ENCODE data around the gene TRAF3IP1. TPM values are rescaled to one million over a fixed set of nuclear protein-coding genes. Genes with fewer than 3 reads are reported as not detected.
A peak's percentile ranks its signal among the peaks of the same experiment; 100 is the strongest.

The TRAF3IP1 gene
- total and polyA plus RNA-seq, 2 of the 13 experiments (the other 11 are each of a cell fraction or from before 2014, with no cell fraction given): 4.1 to 12.9 TPM

GRCh38 chr2:238286551-238286950 is 33.8 kb upstream of the TRAF3IP1 start:
- ATAC-seq: no peak
- Histone ChIP-seq H3K9ac (ENCODE audit: insufficient read depth, low read depth, low read length) (peak overlapping the region; percentile 99), H3K4me3 (replicated peaks in 1 of 3; ENCODE audit: insufficient read depth in 1 of 3, low read depth in 2 of 3, low read length in 3 of 3) (peak overlapping the region; percentile 75 to 99 (median 87)), H3K36me3 (replicated peaks in 1 of 2; ENCODE audit: control insufficient read depth in 1 of 2, insufficient read depth in 2 of 2, low read length in 2 of 2) (peaks cover 4 to 6% of the 10 kb centered on the region in 2 experiments; a peak in 1 of 5 replicates), H2AFZ (ENCODE audit: low read length) (no peak overlapping the region), H3K4me1 (ENCODE audit: insufficient read depth, low read length) (peaks cover 67% of the 10 kb centered on the region), H3K79me2 (ENCODE audit: insufficient read depth, low read length) (peaks cover 66% of the 10 kb centered on the region), H4K20me1 (ENCODE audit: insufficient read depth, low read length) (peaks cover 4% of the 10 kb centered on the region; the same call in 1 of the 2 replicates), H3K9me3 (ENCODE audit: low read length) (no peaks in the 10 kb centered on the region), H3K4me2 (ENCODE audit: low read depth, low read length) (peak overlapping the region; percentile 96), H3K27ac (ENCODE audit: extremely low read length, insufficient read depth, low read length) (peak overlapping the region; percentile 99), H3K27me3 (ENCODE audit: control insufficient read depth in 1 of 2, insufficient read depth in 2 of 2, low read length in 2 of 2) (no peaks in the 10 kb centered on the region; a peak in 1 of 5 replicates)
- ChIA-PET CTCF (ENCODE audit: low intra/inter-chr PET ratio, low total read pairs) (interaction anchor here (1.2 kb wide), 2 partner anchors 18 to 30 kb away, joined by 4 to 5 read pairs; no protein-coding TSS in a partner anchor), POLR2A (interaction anchor here (0.7 to 7.3 kb wide), 8 partner anchors 8 to 47 kb away, joined by 3 to 44 read pairs (median 5); no protein-coding TSS in a partner anchor)
- intact Hi-C loops (cut with micrococcal nuclease; ENCODE audit: unreplicated experiment): loop anchor here (5.0 kb wide), 2 partner anchors 36 to 224 kb away; partner anchors contain the start of genes SCLY and TRAF3IP1
- BruUV-seq (replicated peaks): TSS peak; percentile 55
- in situ Hi-C loops (cut with HindIII; ENCODE audit: extremely low pct_ligation_motif_present, low pct_unique_long_range_greater_than_20kb): no loop called here
- FAIRE-seq: no peak
- 30% methylated on average over 7 of the region's 7 CpGs for WGBS (ENCODE audit: low lambda C conversion rate)
- peak; percentile 48 for DNase-seq (ENCODE audit: low spot score)
- TF ChIP-seq ZBTB42 (CRISPR knock-in tag; IDR thresholded peaks at IDR 0.05) (no peak), ZBTB37 (CRISPR knock-in tag; IDR thresholded peaks at IDR 0.05) (peak; percentile 70), ZNF674 (CRISPR knock-in tag; IDR thresholded peaks at IDR 0.05; ENCODE audit: low read depth) (no peak), STAT5B (CRISPR knock-in tag; IDR thresholded peaks at IDR 0.05) (no peak), CSRNP2 (CRISPR knock-in tag; conservative IDR thresholded peaks at IDR 0.05; ENCODE audit: low read depth) (no peak), DRAP1 (CRISPR knock-in tag; IDR thresholded peaks at IDR 0.05) (no peak), ARID2 (CRISPR knock-in tag; IDR thresholded peaks at IDR 0.05; ENCODE audit: borderline replicate concordance) (no peak), MYNN (CRISPR knock-in tag; IDR thresholded peaks at IDR 0.05; ENCODE audit: low read depth) (no peak), MED8 (CRISPR knock-in tag; IDR thresholded peaks at IDR 0.05; ENCODE audit: insufficient replicate concordance) (no peak), MAFK (conservative IDR thresholded peaks at IDR 0.05 in 1 of 2, IDR thresholded peaks at IDR 0.05 in 1 of 2; ENCODE audit: low read length in 2 of 2) (no peak), NR2F1 (CRISPR knock-in tag; IDR thresholded peaks at IDR 0.05) (no peak), SETDB1 (CRISPR knock-in tag; IDR thresholded peaks at IDR 0.05; ENCODE audit: borderline replicate concordance) (no peak), KLF6 (CRISPR knock-in tag; IDR thresholded peaks at IDR 0.05) (no peak), PRMT3 (CRISPR knock-in tag; IDR thresholded peaks at IDR 0.05; ENCODE audit: borderline replicate concordance, low read depth) (no peak), FOXK1 (CRISPR knock-in tag; IDR thresholded peaks at IDR 0.05; ENCODE audit: borderline replicate concordance, low read depth) (no peak), ZNF607 (CRISPR knock-in tag; IDR thresholded peaks at IDR 0.05; ENCODE audit: borderline replicate concordance) (no peak), ZBTB34 (CRISPR knock-in tag; IDR thresholded peaks at IDR 0.05) (peak; percentile 84; the same call in 1 of the 2 replicates), NFIB (CRISPR knock-in tag; IDR thresholded peaks at IDR 0.05; ENCODE audit: borderline replicate concordance) (no peak), SIN3A (IDR thresholded peaks at IDR 0.05; ENCODE audit: borderline replicate concordance, low read depth, low read length) (peak; percentile 86; the same call in 1 of the 2 replicates), SP140L (CRISPR knock-in tag; IDR thresholded peaks at IDR 0.05; ENCODE audit: borderline replicate concordance) (no peak)
